GM23338 (cell line): ENCODE measurements around the gene NOTCH3. TPM values are rescaled to one million over a fixed set of nuclear protein-coding genes. Genes with fewer than 3 reads are reported as not detected.

ENCODE experiments used
- ATAC-seq: fragments of 200-7000 bp; cut with Tn5 transposase; 3 replicates; pipeline ENCODE4 v1.9.1; 2020
- DNase-seq: peaks from one replicate; pipeline ENCODE4 v3.0.0-alpha.2; 2015; ENCODE audit warnings: low spot score
- H2AFZ ChIP-seq: fragments of 200-600 bp; sonication (generic); 2 replicates; pipeline ENCODE4 v1.8.0; 2016; ENCODE audit warnings: antibody characterized with exemption, mild to moderate bottlenecking, moderate library complexity
- H3F3A ChIP-seq: fragments of 200-600 bp; sonication (generic); replicated peaks from 2 replicates; pipeline ENCODE4 v1.8.0; 2017; ENCODE audit warnings: antibody characterized with exemption, mixed run types, low read depth
- H3K27ac ChIP-seq: fragments of 200-600 bp; sonication (generic); 2 replicates; pipeline ENCODE4 v1.6.1; 2016; ENCODE audit warnings: low read depth
- H3K27me3 ChIP-seq: fragments of 200-600 bp; sonication (generic); 2 replicates; pipeline ENCODE4 v1.8.0; 2016; ENCODE audit warnings: mild to moderate bottlenecking, mixed run types, moderate library complexity; ENCODE audit not compliant: insufficient read depth
- H3K36me3 ChIP-seq: fragments of 200-600 bp; sonication (generic); 2 replicates; pipeline ENCODE4 v1.8.0; 2016; ENCODE audit warnings: mild to moderate bottlenecking; ENCODE audit not compliant: insufficient read depth
- H3K4me1 ChIP-seq: fragments of 200-600 bp; sonication (generic); 2 replicates; pipeline ENCODE4 v1.8.0; 2016; ENCODE audit warnings: mild to moderate bottlenecking, moderate library complexity; ENCODE audit not compliant: insufficient read depth
- H3K4me2 ChIP-seq: fragments of 200-600 bp; sonication (generic); 2 replicates; pipeline ENCODE4 v1.7.1; 2017; ENCODE audit warnings: mixed run types
- H3K4me3 ChIP-seq: fragments of 200-600 bp; sonication (generic); 2 replicates; pipeline ENCODE4 v1.6.1; 2016; ENCODE audit warnings: mixed run types
- H3K79me2 ChIP-seq: fragments of 200-600 bp; sonication (generic); replicated peaks from 2 replicates; pipeline ENCODE4 v1.8.0; 2017; ENCODE audit warnings: mild to moderate bottlenecking; ENCODE audit not compliant: insufficient read depth
- H3K9me2 ChIP-seq: fragments of 200-600 bp; sonication (generic); 2 replicates; pipeline ENCODE4 v1.8.0; 2017; ENCODE audit not compliant: insufficient read depth
- H4K20me1 ChIP-seq: fragments of 200-600 bp; sonication (generic); replicated peaks from 2 replicates; pipeline ENCODE4 v1.8.0; 2017; ENCODE audit warnings: mild to moderate bottlenecking; ENCODE audit not compliant: insufficient read depth
- H3K27ac Mint-ChIP-seq: 2 replicates; pipeline ENCODE4 v1.8.0; 2020; ENCODE audit warnings: inconsistent platforms, mild to moderate bottlenecking, moderate library complexity, mixed read lengths
- H3K27me3 Mint-ChIP-seq: 3 replicates; pipeline ENCODE4 v1.8.0; 2022; ENCODE audit warnings: low read depth, mild to moderate bottlenecking, moderate library complexity, mixed read lengths, inconsistent platforms; ENCODE audit not compliant: insufficient read depth, poor library complexity
- H3K36me3 Mint-ChIP-seq: 3 replicates; pipeline ENCODE4 v1.8.0; 2021; ENCODE audit warnings: low read depth, mild to moderate bottlenecking, inconsistent platforms, moderate library complexity, mixed read lengths
- H3K4me1 Mint-ChIP-seq: 3 replicates; pipeline ENCODE4 v1.8.0; 2020; ENCODE audit warnings: mild to moderate bottlenecking, inconsistent platforms, mixed read lengths
- H3K4me3 Mint-ChIP-seq: 3 replicates; pipeline ENCODE4 v1.8.0; 2021; ENCODE audit warnings: moderate library complexity, mild to moderate bottlenecking, inconsistent platforms, mixed read lengths
- H3K9me3 Mint-ChIP-seq: 3 replicates; pipeline ENCODE4 v1.8.0; 2020; ENCODE audit warnings: moderate library complexity, mild to moderate bottlenecking, inconsistent platforms, mixed read lengths
- CREB1 ChIP-seq: fragments of 250-450 bp; sonication (Bioruptor Pico); IDR thresholded peaks from 2 replicates; pipeline ENCODE4 v1.5.0; 2020; ENCODE audit warnings: low read depth, mild to moderate bottlenecking, moderate library complexity
- NANOG ChIP-seq: IDR thresholded peaks from 2 replicates; pipeline ENCODE4 v1.6.1; 2016; ENCODE audit warnings: antibody characterized with exemption, borderline replicate concordance
- POLR2AphosphoS5 ChIP-seq: IDR thresholded peaks from 2 replicates; pipeline ENCODE4 v1.6.1; 2016; ENCODE audit warnings: antibody characterized with exemption, low read depth
- ZNF114 ChIP-seq: fragments of 250-450 bp; sonication (Bioruptor Pico); IDR thresholded peaks from 2 replicates; pipeline ENCODE4 v1.5.0; 2020; ENCODE audit warnings: mild to moderate bottlenecking, moderate library complexity
- polyA plus RNA-seq: library from polyadenylated mRNA; unstranded; fragments of >200 nt; fragmentation: Nextera tagmentation; extraction: Ambion mirVana; gene quantifications from 2 replicates; pipeline ENCODE4 v1.2.1, GENCODE V29; 2016
- total RNA-seq: library from RNA; depleted of rRNA; stranded (reverse); fragments of >200 nt; shearing (Covaris generic); gene quantifications from 2 replicates; pipeline ENCODE4 v1.2.3, GENCODE V29; 2014
- TF ChIP-seq, protein P1 (sequence below): fragments of 250-450 bp; sonication (Bioruptor Pico); IDR thresholded peaks from 2 replicates; pipeline ENCODE4 v1.5.0; 2020; ENCODE audit warnings: mild to moderate bottlenecking, moderate library complexity
- TF ChIP-seq, protein P2 (sequence below): IDR thresholded peaks from 2 replicates; pipeline ENCODE4 v1.6.1; 2016; ENCODE audit warnings: antibody characterized with exemption

Gene NOTCH3
- total and polyA plus RNA-seq, 2 experiments from 2014 or later = 24.3 to 172 TPM

DNA sequence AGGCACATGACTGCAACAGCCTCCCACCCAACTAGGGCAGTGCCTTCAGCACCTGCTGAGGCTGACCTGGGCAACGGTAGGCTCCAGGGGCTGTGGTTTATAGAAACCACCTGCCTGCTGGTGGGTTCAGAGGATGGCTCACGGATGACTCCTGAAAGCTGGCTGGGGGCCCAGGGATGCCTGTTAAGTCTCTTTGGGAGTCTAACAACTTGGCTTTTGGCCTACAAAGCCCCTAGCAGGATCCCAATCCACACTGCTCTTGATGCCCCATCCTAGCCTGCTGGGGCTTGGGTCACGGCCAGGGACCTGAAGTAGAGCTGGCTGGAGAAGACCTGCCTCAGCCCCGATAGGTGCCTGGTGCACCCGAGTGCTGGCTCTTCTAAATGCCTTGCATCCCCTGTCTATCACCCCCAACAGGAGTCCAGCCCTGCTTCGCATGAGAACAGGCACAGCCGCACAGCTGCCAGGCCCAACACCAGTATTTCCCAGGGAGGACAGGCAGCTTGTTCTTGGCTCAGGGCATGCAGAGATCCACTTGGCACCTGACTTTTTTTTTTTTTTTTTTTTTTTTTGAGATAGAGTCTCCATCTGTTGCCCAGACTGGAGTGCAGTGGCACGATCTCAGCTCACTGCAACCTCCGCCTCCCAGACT is 40.6 kb upstream of the NOTCH3 start:
- TF ChIP-seq ZNF114 (CRISPR knock-in tag) = no peak
- TF ChIP-seq, protein P1, sequence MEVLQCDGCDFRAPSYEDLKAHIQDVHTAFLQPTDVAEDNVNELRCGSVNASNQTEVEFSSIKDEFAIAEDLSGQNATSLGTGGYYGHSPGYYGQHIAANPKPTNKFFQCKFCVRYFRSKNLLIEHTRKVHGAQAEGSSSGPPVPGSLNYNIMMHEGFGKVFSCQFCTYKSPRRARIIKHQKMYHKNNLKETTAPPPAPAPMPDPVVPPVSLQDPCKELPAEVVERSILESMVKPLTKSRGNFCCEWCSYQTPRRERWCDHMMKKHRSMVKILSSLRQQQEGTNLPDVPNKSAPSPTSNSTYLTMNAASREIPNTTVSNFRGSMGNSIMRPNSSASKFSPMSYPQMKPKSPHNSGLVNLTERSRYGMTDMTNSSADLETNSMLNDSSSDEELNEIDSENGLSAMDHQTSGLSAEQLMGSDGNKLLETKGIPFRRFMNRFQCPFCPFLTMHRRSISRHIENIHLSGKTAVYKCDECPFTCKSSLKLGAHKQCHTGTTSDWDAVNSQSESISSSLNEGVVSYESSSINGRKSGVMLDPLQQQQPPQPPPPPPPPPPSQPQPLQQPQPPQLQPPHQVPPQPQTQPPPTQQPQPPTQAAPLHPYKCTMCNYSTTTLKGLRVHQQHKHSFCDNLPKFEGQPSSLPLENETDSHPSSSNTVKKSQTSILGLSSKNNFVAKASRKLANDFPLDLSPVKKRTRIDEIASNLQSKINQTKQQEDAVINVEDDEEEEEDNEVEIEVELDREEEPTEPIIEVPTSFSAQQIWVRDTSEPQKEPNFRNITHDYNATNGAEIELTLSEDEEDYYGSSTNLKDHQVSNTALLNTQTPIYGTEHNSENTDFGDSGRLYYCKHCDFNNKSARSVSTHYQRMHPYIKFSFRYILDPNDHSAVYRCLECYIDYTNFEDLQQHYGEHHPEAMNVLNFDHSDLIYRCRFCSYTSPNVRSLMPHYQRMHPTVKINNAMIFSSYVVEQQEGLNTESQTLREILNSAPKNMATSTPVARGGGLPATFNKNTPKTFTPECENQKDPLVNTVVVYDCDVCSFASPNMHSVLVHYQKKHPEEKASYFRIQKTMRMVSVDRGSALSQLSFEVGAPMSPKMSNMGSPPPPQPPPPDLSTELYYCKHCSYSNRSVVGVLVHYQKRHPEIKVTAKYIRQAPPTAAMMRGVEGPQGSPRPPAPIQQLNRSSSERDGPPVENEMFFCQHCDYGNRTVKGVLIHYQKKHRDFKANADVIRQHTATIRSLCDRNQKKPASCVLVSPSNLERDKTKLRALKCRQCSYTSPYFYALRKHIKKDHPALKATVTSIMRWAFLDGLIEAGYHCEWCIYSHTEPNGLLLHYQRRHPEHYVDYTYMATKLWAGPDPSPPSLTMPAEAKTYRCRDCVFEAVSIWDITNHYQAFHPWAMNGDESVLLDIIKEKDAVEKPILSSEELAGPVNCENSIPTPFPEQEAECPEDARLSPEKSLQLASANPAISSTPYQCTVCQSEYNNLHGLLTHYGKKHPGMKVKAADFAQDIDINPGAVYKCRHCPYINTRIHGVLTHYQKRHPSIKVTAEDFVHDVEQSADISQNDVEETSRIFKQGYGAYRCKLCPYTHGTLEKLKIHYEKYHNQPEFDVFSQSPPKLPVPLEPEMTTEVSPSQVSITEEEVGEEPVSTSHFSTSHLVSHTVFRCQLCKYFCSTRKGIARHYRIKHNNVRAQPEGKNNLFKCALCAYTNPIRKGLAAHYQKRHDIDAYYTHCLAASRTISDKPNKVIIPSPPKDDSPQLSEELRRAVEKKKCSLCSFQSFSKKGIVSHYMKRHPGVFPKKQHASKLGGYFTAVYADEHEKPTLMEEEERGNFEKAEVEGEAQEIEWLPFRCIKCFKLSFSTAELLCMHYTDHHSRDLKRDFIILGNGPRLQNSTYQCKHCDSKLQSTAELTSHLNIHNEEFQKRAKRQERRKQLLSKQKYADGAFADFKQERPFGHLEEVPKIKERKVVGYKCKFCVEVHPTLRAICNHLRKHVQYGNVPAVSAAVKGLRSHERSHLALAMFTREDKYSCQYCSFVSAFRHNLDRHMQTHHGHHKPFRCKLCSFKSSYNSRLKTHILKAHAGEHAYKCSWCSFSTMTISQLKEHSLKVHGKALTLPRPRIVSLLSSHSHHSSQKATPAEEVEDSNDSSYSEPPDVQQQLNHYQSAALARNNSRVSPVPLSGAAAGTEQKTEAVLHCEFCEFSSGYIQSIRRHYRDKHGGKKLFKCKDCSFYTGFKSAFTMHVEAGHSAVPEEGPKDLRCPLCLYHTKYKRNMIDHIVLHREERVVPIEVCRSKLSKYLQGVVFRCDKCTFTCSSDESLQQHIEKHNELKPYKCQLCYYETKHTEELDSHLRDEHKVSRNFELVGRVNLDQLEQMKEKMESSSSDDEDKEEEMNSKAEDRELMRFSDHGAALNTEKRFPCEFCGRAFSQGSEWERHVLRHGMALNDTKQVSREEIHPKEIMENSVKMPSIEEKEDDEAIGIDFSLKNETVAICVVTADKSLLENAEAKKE (CRISPR knock-in tag) = no peak
- no peak for TF ChIP-seq NANOG
- no peak for TF ChIP-seq CREB1 (CRISPR knock-in tag)
- no peak for TF ChIP-seq POLR2AphosphoS5
- TF ChIP-seq, protein P2, sequence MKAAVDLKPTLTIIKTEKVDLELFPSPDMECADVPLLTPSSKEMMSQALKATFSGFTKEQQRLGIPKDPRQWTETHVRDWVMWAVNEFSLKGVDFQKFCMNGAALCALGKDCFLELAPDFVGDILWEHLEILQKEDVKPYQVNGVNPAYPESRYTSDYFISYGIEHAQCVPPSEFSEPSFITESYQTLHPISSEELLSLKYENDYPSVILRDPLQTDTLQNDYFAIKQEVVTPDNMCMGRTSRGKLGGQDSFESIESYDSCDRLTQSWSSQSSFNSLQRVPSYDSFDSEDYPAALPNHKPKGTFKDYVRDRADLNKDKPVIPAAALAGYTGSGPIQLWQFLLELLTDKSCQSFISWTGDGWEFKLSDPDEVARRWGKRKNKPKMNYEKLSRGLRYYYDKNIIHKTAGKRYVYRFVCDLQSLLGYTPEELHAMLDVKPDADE = no peak
- H3K36me3 Mint-ChIP-seq = peaks cover 64% of the 10 kb centered on the region
- no peak for ATAC-seq

More for the DNA sequence above, 40.6 kb upstream of the NOTCH3 start:
- Histone ChIP-seq H3K4me2 (no peak overlapping the region), H3K79me2 (no peaks in the 10 kb centered on the region), H3K36me3 (no peaks in the 10 kb centered on the region; the same call in 1 of the 2 replicates), H3F3A (0 out of 2 replicates have a peak, but pooled peaks cover 1% of the 10 kb centered on the region), H3K27ac (no peak overlapping the region), H3K4me3 (no peak overlapping the region), H3K4me1 (no peaks in the 10 kb centered on the region), H2AFZ (no peak overlapping the region), H3K9me2 (no peaks in the 10 kb centered on the region), H4K20me1 (peaks cover 3% of the 10 kb centered on the region; the same call in 1 of the 2 replicates), H3K27me3 (no peaks in the 10 kb centered on the region)
- H3K4me1 Mint-ChIP-seq = peaks cover 4% of the 10 kb centered on the region; the same call in 1 of the 3 replicates
- H3K27ac Mint-ChIP-seq = no peak overlapping the region
- H3K27me3 Mint-ChIP-seq = peaks cover 34% of the 10 kb centered on the region
- 0 out of 3 replicates have a peak, but pooled peaks cover 3% of the 10 kb centered on the region for H3K9me3 Mint-ChIP-seq
- H3K4me3 Mint-ChIP-seq = no peak overlapping the region
- DNase-seq = no peak
